HG03342 (cell line): ENCODE measurements around the gene FBXO40.

Experiments used
- ATAC-seq: cut with Tn5 transposase; IDR thresholded peaks from one replicate; pipeline ENCODE4 v1.9.1; 2021; ENCODE audit warnings: mild to moderate bottlenecking, moderate library complexity; ENCODE audit not compliant: unreplicated experiment

The FBXO40 gene

GRCh38 chr3:121606106-121606505 lies 12.9 kb downstream of the FBXO40 start:
- ATAC-seq: no peak

DNA sequence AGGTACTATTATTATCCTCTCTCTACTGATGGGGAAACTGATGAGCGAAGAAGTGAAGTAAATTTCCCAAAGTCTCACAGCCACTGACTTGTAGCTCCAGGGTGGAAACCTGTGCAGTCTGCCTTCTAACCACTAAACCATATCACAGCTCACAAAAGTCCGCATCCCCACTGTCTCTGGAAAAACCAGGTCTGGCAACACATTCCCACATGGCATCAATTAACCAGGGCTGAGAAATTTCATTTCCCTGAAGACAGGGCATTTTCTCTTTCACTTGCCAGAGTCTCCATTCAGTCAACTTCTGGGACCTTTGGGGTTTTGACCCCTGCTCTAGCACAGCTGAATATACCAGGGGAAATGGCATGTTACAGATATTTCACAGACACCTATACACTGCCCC lies 26.5 kb downstream of the FBXO40 start:
- no peak for ATAC-seq

DNA sequence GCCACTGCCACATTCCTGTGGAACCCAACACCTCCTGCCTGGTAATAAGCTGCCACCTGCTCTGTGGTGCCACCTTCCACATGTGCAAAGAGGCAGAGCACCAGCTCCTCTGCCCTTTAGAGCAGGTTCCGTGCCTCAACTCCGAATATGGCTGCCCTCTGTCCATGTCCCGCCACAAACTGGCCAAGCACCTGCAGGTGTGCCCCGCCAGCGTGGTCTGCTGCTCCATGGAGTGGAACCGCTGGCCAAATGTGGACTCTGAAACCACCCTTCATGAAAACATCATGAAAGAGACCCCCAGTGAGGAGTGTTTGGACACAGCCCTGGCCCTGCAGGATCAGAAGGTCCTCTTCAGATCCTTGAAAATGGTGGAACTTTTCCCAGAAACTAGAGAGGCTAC lies 28.3 kb downstream of the FBXO40 start:
- no peak for ATAC-seq

GRCh38 chr3:121624147-121624899 lies 31.1 kb downstream of the FBXO40 start:
- no peak for ATAC-seq

DNA sequence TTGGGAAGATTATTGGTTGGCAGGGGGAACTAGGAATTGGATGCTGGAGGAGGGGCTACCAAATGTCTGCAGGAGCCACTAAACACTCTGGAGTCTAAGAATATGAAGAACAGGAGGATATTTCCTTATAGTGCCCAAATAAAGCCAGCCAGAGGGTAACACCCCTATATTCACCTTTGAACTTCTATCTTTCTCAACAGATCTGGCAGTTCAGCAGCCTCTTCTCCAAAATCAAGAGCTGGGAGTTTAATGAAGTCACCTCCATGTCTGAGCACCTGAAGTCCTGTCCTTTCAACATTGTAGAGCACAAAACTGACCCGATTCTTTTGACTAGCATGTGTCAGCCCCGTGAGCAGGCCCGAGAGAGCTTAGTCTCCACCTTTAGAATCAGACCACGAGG lies 33.3 kb downstream of the FBXO40 start:
- ATAC-seq: no peak

DNA sequence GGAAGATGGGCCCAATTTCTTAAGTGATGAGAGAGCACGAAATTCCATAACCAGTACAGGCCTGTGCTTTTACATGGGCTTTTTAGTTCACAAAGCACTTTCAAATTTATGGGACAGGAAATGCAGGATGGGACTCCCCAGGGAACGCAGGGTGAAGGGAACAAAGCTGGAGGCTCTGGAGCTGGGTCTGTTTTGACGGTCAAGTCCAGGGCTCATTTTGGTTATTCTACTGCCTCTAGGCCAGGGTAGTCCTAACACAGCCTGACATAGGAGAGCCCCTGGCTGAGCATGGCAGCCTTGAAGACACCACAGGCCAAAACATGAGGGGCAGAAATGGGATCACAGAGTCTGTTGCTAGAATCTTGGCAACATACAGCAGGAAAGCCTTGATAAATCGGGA lies 34.0 kb downstream of the FBXO40 start:
- no peak for ATAC-seq

- ATAC-seq: no peak
These were observed 34.4 kb downstream of the FBXO40 start for GRCh38 chr3:121627622-121628021.

- no peak for ATAC-seq
These were observed 36.4 kb downstream of the FBXO40 start for GRCh38 chr3:121629601-121630000.

DNA sequence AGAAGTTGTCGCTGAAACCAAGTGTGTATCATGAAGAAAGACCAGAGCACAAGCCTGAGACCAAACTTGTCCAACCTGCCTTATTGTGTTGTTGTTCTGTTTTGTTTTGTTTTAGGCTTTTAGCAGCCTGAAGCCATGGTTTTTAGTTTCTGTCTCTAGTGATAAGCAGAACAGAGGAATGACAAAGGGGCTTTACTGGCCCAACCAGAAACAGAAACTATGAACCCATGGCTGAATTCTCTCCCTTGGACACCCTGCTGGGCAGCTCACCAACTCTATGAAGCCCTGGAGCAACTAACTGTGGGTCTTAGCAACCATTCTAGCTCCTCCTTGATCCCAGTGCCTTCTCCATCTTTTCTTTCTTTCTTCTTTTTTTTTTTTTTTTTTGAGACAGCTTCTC lies 37.2 kb downstream of the FBXO40 start:
- peak; percentile 52 for ATAC-seq

DNA sequence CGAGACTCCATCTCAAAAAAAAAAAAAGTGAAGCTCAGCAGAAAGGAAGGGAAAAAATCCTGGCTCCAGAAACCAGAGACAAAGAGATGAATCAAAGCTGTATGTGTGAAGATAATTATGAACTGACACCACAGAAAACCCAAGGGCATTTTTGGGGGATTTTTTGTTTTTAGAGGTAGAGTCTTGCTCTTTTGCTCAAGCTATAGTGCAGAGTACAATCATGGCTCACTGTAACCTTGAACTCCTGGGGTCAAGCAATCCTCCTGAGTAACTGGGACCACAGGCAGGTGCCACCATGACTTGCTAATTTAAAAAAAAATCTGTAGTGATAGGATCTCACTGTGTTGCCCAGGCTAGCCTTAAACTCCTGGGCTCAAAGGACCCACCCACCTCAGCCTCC lies 44.7 kb downstream of the FBXO40 start:
- ATAC-seq: no peak

- ATAC-seq: no peak
These were observed 47.9 kb downstream of the FBXO40 start for GRCh38 chr3:121641127-121641526.

DNA sequence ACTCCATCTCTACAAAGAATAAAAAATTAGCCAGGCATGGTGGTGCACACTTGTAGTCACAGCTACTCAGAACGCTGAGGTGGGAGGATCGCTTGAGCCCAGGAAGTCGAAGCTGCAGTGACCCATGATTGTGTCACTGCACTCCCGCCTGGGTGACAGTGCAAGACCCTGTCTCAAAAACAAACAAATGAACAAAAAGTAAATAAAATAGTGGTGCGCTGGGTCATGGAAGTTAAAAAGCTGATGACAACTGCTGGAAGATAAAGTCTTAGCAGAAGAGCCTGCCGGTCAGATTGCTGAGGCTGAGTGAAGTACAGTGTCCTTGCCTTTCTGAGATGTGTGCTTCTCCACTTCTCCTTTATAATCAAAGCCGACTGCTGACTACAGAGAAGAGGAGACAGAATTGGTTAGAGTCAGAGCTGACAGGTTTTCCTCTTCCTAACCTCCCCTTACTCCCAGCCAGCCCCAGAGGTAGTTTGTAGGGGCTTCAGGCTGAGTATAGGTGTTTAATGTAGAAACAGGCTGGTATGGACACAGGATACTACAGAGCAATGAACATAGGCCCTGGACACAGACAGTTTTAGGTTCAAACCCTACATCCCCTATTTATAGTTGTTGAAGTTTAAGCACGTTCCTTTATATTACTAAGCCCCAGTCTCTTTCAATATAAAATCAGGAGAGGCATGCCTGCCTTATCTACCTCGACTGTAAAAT lies 49.6 kb downstream of the FBXO40 start:
- ATAC-seq: no peak

DNA sequence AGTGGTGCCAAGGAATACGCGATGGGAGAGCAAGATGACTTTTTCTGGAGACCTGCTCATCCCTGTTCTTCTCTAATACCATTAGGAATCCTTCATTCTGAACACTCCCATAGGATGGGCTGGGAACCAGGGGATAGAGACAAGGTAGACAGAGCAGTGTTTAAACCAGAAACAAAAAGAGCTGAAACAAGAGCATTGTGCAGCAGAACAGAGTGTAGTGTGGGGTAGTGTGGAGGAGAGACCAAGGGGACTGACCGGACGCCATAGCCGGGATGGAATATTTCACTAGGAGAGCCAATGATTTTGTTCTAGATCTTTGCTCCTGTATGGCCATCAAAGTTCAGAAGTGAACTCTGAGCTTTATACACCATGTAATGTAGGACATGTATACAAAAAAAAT lies 51.9 kb downstream of the FBXO40 start:
- no peak for ATAC-seq

DNA sequence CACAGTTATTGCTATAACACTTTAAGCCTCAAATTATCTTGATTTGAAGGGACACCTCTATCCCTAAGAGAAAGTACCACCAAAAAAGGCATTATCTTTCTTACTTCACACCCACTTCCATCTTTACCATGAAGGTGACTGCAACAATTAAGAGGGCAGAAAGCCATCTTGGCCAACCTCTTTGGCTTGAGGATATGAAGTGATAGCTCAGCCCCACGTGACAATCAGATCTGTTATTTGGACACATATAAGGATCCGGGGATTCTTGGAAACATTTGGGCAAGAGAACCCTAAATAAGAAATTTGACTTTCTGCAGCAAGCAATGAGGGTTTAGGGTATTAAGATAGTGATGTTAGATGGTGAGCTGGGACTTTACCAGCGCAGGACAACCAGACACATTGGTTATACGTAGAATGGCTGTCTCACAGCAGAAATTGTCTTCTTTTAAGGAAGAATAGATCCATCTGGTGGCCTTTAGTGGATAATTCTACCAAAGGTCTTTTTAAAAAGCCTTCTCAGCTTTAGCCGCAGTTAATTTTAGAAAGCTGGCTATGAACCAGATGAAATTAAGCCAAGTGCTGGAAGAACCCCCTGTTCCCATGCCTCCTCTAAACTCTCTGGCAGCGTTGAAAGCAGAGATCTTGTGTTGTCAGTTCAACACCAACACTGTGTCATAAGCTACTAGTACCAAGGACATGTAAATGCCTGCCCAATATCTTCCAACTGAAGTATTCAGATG lies 55.2 kb downstream of the FBXO40 start:
- ATAC-seq: no peak

- ATAC-seq: no peak
These were observed 56.5 kb downstream of the FBXO40 start for GRCh38 chr3:121649645-121650044.

DNA sequence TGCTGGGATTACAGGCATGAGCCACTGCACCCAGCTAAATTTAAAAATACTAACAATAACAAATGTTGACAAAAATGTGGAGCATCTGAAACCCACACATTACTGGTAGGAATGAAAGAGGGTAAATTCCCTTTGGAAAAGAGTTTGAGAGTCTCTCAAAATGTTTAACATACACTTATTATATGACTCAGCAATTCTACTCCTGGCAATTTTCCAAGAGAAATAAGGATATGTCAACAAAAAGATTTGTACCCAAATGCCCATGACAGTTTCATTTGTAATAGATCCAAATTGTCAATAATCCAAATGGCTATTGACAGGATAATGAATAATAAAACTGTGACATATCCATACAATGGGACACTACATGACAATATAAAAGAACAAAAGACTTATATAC lies 58.5 kb downstream of the FBXO40 start:
- no peak for ATAC-seq

DNA sequence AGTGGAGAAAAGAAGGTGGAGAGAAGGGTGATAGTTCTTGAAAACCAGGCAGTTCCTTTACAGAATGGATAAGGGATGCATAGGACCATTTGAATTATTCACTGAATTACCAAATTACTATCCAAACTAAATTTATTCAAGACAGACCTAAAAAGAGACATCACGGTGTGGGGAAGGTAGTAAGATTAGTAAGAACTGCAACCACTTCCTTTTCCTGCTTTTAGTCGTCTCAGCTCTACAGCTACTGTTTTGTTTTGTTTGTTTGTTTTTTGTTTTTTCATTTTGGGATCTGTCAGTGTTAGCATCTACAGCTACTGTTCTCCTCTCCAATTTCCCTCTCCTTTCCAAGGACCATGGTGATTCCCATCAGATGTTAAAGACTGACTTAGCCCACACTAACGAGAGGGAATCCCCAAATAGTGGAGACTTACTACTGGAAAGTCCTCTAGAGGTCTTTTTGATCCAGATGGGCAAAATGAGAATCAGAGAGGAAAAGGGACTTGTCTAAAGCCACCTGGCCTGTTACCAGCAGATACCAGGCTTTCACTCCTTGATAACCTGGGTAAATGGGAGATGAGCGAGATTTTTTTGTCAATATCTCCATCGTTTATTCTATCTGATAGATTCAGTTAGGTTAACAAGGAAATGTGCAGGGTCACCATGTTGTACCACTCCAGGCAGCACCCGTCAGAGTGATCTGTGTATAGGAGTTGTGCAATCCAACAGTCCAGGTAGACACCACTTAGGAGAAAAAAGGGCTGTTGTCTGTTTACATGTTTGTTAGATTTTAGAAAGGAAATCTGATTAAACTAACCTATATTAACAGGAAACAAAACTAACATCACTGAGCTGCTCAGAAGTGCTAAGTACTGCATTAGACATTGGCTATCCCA lies 61.6 kb downstream of the FBXO40 start:
- ATAC-seq: peak; percentile 77

- ATAC-seq: no peak
These were observed 65.7 kb downstream of the FBXO40 start for GRCh38 chr3:121658716-121659435.

DNA sequence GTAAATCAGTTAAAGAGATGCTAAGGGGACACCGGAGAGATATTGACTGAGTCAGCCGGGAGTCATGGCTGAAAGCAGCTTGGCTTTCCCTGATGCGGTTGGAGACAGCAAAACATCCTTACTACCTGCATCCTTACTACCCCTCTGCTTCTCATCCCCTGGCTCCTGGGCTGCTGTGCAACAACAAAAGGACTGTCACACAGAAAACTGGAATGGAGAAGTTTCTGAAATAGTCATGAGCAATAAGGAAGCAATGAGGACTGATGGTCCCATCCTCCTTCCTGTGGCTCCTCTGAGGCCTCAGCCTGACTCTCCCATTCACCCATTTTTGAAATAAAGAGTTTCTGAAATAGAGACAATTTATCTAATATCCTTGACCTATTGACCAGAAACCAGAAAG lies 66.4 kb downstream of the FBXO40 start:
- ATAC-seq: no peak
